HepG2 (cell line): Measurements from ENCODE around the gene SLC2A5. TPM values are rescaled to one million over a fixed set of nuclear protein-coding genes. Genes with fewer than 3 reads are reported as not detected.

Source experiments
- ARID4A ChIP-seq: sonication (generic); formaldehyde crosslinking; IDR thresholded peaks from 2 replicates; pipeline ENCODE4 v1.5.0; 2020; ENCODE audit warnings: mild to moderate bottlenecking, missing genetic modification reagents, borderline replicate concordance
- NFATC3 ChIP-seq: sonication (generic); formaldehyde crosslinking; IDR thresholded peaks from 2 replicates; pipeline ENCODE4 v1.5.1; 2020; ENCODE audit warnings: mild to moderate bottlenecking, missing genetic modification reagents
- NR3C1 ChIP-seq: sonication (generic); formaldehyde crosslinking; IDR thresholded peaks from 2 replicates; pipeline ENCODE4 v1.4.0; 2020; ENCODE audit warnings: missing genetic modification reagents
- RAD21 ChIP-seq: fragments of 450-650 bp; formaldehyde crosslinking; IDR thresholded peaks from 2 replicates; pipeline ENCODE4 v1.5.0; 2020; ENCODE audit warnings: mild to moderate bottlenecking
- SALL1 ChIP-seq: sonication (generic); formaldehyde crosslinking; IDR thresholded peaks from 2 replicates; pipeline ENCODE4 v1.8.0; 2022; ENCODE audit warnings: mild to moderate bottlenecking, missing genetic modification reagents
- STAG1 ChIP-seq: sonication (generic); formaldehyde crosslinking; IDR thresholded peaks from 2 replicates; pipeline ENCODE4 v1.4.0; 2020; ENCODE audit warnings: missing genetic modification reagents
- TEAD3 ChIP-seq: optimal IDR thresholded peaks from 2 replicates; pipeline ENCODE3; 2016; ENCODE audit warnings: borderline replicate concordance
- TFDP2 ChIP-seq: sonication (generic); formaldehyde crosslinking; IDR thresholded peaks from 2 replicates; pipeline ENCODE4 v1.4.0; 2020; ENCODE audit warnings: missing genetic modification reagents
- ZC3H4 ChIP-seq: sonication (generic); formaldehyde crosslinking; IDR thresholded peaks from 2 replicates; pipeline ENCODE4 v1.4.0; 2020; ENCODE audit warnings: missing genetic modification reagents, borderline replicate concordance
- ZNF260 ChIP-seq: sonication (generic); formaldehyde crosslinking; IDR thresholded peaks from 2 replicates; pipeline ENCODE4 v1.4.0; 2020; ENCODE audit warnings: missing genetic modification reagents, low read depth, mild to moderate bottlenecking, borderline replicate concordance
- ZNF501 ChIP-seq: sonication (generic); formaldehyde crosslinking; IDR thresholded peaks from 2 replicates; pipeline ENCODE4 v1.5.1; 2020; ENCODE audit warnings: mild to moderate bottlenecking, moderate library complexity, missing genetic modification reagents
- ZNF687 ChIP-seq: sonication (generic); formaldehyde crosslinking; IDR thresholded peaks from 2 replicates; pipeline ENCODE4 v1.5.1; 2020; ENCODE audit warnings: mild to moderate bottlenecking, missing genetic modification reagents, moderate library complexity
- polyA plus RNA-seq, 8 experiments: library from polyadenylated mRNA; depleted of rRNA in 3 of 8; stranded (reverse) in 7 of 8; unstranded in 1 of 8; fragments of >200 nt; fragmentation: Illumina TruSeq in 4 of 8; extraction: Trizol in 4 of 8; gene quantifications; 2 replicates each; pipeline versions ENCODE4 v1.2.1 to v1.2.3, GENCODE V29; 2011 to 2016; ENCODE audit warnings: low read depth in 4 of 8, missing spikeins in 1 of 8, mixed read lengths in 1 of 8; ENCODE audit not compliant: insufficient read depth in 1 of 8
- total RNA-seq, 5 experiments: library from RNA; depleted of rRNA; stranded (reverse); fragments of >200 nt; fragmentation: Illumina TruSeq; extraction: Trizol; gene quantifications; 2 replicates each; pipeline ENCODE4 v1.2.3, GENCODE V29; 2016; ENCODE audit warnings: low read depth in 1 of 5
- TF ChIP-seq, protein P1 (sequence below): IDR thresholded peaks from 2 replicates; pipeline ENCODE4 v1.6.1; 2018; ENCODE audit warnings: missing genetic modification reagents

The SLC2A5 gene
- total and polyA plus RNA-seq, 2 of the 13 experiments (the other 11 are each of a cell fraction or from before 2014, with no cell fraction given): 0.04 to 0.54 TPM

DNA sequence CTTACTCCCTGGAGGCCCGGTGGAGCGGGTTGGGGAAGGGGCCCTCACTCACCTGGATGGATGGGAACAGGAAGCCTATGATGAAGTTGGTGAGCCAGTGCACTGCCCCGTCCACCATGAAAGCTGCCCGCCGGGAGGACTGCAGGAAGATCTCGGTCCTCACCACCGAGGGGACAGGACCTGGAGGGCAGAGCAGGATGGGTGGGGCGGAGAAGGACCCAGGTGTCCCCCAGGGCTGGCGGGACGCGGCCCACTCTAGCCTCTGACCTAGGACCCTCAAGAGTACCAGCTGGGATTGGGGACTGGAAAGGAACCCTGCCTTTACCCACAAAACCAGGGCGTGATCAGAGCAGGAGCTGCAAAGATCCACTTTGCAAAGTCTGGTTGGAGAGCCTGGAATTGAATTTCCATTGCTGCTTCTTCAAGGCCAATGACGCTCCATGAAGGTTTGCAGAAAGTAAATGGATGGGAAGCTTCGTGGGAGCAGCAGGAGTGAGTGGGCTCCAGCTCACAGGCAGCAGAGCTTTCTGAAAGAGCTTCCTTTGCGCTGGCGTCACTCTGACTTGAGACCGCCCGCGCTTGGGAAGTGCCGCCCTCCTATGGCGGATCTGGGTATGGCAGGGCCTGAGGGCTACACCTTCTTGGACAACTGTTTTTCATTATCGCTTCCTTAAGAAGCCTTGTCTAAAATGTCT, 64.6 kb downstream of the SLC2A5 start (continued):
- peak; percentile 68; the same call in 1 of the 2 replicates for TF ChIP-seq RAD21 (CRISPR knock-in tag)
- TF ChIP-seq, protein P1, sequence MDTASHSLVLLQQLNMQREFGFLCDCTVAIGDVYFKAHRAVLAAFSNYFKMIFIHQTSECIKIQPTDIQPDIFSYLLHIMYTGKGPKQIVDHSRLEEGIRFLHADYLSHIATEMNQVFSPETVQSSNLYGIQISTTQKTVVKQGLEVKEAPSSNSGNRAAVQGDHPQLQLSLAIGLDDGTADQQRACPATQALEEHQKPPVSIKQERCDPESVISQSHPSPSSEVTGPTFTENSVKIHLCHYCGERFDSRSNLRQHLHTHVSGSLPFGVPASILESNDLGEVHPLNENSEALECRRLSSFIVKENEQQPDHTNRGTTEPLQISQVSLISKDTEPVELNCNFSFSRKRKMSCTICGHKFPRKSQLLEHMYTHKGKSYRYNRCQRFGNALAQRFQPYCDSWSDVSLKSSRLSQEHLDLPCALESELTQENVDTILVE: no peak
- peak; percentile 55; the same call in 1 of the 2 replicates for TF ChIP-seq SALL1 (CRISPR knock-in tag)
- TF ChIP-seq ZNF501 (CRISPR knock-in tag): peak; percentile 64
- no peak for TF ChIP-seq ZNF260 (CRISPR knock-in tag)
- peak; percentile 50 for TF ChIP-seq ZNF687 (CRISPR knock-in tag)
- no peak for TF ChIP-seq NR3C1 (CRISPR knock-in tag)
- peak; percentile 31 for TF ChIP-seq TEAD3 (CRISPR knock-in tag)
- TF ChIP-seq STAG1 (CRISPR knock-in tag): peak; percentile 85
- TF ChIP-seq ZC3H4 (CRISPR knock-in tag): no peak
- no peak for TF ChIP-seq NFATC3
- TF ChIP-seq TFDP2 (CRISPR knock-in tag): 0 out of 2 replicates have a peak, but pooled peaks have one; percentile 34
- peak; percentile 45; the same call in 1 of the 2 replicates for TF ChIP-seq ARID4A (CRISPR knock-in tag)
